ENCODE data around the gene PIK3R6.
"Not testable (repeated sequence)": the region's sequence is repeated elsewhere in the genome, so short reads cannot be mapped to it uniquely, and the experiment has no call there.

Gene PIK3R6

DNA sequence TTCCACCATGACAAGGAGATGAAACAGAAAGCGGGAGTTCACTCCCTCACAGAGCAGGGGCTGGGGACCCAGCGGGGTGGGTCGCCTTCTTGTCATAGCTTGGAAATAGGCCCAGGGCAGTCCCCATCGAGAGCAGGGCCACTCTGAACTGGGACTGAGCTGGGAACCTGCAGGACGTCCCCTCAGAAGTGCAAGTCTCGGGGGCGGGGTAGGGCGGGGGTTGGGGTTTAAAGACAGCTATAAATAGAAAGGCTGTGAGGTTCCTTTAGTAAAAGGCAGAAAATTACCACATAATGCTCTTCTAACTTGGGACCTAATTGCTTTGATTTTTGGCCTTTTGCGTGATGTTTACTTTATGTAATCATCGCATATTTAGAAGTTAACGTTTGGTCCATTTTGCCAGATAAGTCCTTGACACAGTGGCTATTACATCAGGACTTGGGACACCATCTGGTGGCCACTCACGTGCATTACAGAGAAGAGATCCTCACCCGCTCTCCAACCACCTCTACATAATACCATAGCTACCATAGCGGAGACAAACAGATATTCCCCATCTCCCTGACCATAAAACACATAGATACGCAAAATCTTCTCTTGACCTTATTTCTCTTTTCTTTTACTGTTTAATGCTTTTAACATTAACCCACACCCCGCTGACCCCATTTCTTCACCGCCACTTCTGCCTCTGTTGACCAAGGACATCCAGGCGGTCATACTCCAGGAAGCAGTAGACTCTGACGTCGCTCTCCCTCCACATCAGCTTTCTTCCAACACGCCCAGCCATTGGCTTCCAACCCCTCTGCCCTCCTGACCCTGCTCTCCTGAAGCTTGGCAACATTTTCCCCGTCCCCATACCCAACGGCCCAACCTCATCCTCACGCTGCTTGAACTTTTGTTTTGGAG is 27.5 kb upstream of the PIK3R6 start:
- DNase-seq (ENCODE audit: low read depth in 2 of 2): no peak

DNA sequence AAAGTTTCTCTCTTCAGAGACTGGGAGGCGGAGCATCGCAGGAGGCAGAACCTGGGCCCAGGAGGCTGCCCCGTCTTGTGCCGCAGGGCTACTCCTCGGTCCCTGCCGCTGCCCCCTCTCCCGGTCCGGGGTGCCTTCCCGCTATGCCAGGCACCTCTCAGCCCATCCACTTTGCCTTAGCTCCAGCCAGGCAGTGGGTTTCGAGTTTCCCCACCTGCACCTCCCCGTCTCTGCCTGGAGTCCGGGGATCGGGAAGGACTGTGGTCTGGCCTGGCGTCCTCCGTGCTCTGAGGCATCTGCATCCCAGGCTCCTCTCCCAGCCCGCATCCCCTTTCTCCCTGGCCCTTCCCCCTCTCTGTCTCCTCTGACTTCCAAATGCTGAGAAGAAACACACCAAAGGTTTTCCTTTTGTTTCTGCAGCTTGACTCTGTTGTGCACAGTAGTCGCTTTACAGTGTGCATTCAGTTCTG is 26.8 kb upstream of the PIK3R6 start:
- DNase-seq (ENCODE audit: low read depth in 2 of 2): no peak

DNA sequence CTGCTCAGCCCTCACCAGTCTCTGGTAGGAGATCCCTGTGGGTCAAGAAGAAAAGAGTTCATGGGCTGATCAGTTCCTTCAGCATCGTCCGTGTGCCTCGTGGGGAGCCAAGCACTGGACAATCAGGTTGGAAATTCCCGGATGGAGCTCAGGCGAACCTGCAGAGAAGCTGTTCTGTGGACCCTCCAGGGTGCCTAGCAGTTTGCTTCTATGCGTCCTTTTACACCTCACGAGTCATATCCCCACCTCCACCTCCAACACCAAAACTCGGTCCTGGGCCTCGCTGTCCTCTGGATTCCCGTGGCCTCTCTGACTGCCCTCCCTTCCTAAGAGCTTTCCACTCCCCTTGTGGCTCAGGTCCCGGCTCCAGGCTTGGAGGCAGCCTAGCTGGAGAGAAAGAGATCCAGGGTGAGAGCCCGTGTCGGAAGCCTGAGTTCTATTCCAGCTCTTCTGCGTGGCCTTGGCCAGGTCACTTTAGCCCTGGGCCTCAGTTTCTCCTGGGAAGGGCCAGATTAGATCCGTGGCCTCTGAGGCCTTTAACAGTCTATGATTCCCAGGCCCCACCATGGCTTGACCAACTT is 26.2 kb upstream of the PIK3R6 start:
- no peak for DNase-seq (ENCODE audit: low read depth in 2 of 2)

DNA sequence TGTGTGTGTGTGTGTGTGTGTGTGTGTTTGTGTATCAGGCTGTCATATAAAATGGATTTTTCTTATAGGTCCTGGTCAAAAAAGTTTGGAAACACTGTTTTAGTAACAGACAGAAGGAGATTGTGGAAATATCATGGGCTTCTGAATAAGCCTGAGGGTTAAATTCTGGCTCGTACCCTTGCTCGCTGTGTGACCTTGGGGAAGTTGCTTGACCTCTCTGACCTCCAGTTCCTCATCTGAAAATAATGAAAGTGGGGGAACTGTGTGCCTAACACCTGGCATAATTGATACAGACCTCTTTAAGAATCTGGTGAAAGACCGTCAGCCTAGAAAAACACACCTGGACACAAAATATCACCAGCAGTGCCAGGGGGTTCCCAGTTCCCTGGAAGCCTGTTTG is 25.6 kb upstream of the PIK3R6 start:
- DNase-seq (ENCODE audit: low read depth in 2 of 2): no peak

DNA sequence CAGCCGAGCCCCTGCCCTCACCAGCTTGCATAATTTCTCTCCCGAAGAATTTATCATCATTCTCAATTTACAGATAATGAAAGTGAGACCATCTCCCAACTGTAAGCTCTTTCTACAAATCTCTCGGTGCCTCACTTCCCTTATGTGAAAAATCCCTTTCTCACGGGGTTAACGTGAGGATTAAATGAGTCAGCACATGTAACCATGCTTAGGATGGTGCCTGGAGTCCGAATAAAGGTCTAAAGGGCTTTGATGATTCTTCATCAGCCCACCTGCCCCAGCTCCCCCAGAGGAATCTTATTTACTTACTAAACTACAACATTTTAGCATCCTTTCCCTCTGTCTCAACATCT is 24.8 kb upstream of the PIK3R6 start:
- no peak for DNase-seq (ENCODE audit: low read depth in 2 of 2)

DNA sequence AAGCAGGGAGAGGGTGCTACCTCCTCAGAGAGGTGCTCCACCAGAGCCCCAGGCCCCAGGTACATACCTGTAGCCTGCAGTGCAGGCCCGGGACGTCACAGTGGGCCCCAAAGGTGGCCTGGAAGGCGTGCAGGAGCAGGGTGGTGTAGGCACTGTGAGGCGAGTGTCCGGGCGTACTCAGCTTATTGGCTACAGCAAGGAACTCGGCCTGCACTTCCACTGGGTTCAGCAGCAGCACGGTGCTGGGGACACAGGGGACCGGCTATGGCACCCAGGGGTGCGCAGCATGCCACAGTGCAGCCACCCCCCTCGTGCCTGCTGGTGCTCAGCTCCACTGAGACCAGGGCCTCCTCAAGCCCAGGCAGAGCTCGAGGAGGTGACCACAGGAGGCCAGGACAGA is 23.2 kb upstream of the PIK3R6 start:
- DNase-seq (ENCODE audit: low read depth in 2 of 2): no peak

DNA sequence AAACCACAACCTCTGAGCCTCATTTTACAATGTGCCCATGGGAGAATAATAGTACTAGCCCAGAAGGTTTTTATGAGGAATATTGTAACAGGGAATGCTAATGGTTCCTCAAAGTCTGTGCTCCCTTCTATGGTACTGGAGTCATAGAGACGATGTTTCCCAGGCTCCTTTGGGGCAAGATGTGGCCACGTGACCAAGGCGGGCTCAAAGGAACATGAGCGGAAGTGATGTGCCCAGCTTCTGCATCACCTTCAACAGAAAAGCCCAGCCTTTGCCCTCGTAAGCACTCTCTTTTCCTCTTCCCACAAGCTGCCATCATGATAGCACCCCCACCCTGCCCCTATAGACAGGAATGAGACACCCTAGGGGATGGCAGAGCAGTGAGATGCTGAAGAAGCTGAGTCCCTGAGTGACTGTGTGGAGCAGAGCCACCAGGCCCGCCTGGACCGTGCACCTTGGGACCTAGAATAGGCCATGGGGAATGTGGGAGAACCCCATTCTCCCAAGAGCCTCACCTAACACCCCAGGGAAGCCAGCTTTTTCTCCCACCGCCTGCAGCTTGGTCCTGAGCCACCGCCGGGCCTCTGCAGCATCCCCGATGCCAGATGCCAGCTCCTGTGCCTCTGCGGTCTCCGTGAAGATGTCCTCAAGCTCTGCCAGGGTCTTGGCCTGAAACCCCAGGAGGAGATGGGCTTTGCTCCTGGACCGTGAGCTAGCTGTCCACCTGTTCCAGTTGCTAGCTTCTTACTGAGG is 22.2 kb upstream of the PIK3R6 start:
- DNase-seq (ENCODE audit: low read depth in 2 of 2): no peak

DNA sequence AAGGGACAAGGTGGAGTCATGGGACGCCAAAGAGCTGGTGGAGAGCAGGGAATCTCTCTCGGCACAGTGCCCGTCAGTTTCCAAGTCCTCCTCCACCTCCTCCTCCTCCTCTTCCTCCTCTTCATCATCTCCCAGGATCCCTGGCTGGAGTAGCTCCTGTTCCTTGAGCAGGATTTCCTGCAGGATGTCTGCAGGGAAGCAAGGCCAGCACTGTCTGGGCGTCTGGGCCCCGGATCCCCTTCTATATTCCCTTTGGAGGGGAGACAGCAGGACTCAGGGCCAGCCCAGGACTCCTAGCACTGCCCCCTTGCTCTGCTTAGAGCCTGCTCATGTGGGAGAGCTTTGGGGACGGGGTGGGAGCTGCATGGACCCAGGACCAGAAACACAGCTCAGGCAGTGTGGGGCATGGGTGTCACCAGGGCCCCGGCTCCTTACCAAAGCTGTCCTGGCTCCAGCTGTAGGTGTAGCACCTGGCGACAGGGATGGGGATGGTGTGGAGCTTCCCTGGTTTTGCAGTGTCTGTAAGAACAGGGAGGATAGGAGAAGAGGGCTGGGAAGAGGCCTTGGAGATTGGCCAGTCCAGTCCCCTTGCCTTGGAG is 21.3 kb upstream of the PIK3R6 start:
- no peak for DNase-seq (ENCODE audit: low read depth in 2 of 2)

DNA sequence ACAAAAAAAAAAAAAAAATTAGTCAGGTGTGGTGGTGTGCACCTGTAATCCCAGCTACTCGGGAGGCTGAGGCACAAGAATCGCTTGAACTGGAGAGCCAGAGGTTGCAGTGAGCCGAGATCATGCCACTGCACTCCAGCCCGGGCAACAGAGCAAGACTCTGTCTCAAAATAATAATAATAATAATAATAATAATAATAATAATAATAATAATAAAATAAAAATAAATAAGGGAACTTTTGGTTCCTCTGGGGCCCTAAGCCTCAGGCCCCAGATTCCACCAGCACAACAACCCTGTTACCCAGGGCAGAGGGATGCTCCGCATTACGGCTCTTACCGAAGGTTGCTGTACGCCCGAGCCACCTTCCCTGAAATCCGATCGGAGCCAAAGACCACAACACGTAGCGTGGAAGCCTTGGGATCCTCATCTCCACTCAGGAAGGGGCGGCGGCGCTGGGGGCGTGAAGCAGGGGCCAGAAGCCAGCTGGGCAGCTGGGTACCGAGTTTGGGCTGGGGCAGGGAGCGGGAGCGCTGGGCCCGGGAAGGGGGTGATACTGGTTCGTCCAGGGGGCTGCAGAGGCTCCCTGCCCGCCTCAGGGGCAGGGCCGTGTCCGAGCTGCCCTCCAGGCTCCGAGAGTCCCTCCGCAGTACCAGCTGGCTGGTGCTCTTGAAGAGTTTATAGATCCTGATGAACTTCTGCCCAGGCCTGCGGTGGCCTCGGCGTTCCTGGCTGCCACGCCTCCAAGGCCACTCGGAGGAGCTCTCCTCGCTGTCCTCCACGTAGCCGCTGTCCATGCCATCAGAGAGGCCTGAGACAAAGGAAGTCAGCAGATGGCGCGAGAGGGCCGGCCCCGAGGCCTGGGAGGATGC is 20.6 kb upstream of the PIK3R6 start:
- no peak for DNase-seq (ENCODE audit: low read depth in 2 of 2)

DNA sequence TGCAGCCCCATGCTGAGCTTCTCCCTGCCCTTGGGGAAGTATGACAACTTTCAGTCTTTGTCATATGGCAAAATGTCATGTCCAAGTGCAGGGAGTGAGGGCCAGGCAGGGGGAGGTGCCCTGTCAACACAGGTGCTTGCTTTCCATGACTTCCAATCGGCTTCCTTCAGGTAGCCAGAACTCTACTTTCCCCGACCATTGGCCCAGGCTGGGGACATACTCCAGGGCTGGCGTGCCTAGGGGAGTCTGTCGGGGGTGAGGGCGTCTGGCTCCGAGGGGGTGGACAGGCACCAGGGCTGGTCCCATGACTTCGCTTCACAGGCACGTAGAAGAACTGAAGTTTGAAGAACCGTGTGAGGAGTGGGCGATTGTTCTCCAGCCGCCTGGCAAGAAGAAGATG is 19.8 kb upstream of the PIK3R6 start:
- DNase-seq (ENCODE audit: low read depth in 2 of 2): no peak

DNA sequence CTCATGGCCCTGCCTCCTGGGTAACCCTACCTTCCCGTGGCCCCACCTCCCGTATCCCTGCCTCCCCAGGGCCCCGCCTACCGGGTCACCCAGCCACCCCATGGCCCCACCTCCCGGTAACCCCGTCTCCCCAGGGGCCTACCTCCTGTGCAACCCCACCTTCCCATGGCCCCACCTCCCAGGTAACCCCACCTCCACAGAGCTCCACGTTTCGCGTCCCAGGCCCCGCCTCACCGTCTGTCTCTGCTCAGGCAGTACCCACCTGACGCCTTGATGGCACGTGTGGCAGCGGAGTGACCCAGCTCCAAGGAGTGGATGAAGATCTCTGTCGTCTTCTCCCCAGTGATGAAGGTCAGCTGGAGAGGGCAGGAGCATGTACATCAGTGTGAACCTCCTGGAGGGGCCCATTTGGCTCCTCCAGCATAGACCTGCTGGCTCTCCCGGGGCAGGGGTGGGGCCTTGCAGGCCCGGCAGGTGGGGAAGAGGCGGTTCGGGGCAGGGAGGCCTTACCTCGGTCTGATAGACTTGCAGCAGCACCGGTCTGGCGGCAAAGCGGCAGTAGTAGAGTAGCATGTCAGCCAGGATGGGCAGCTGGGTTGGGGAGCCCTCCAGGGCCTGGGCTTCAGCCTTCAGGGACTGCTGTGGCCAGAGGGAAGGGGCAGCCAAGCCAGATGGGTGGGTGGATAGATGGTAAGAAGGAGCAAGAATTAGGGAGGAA is 18.7 kb upstream of the PIK3R6 start:
- no peak for DNase-seq (ENCODE audit: low read depth in 2 of 2)

DNA sequence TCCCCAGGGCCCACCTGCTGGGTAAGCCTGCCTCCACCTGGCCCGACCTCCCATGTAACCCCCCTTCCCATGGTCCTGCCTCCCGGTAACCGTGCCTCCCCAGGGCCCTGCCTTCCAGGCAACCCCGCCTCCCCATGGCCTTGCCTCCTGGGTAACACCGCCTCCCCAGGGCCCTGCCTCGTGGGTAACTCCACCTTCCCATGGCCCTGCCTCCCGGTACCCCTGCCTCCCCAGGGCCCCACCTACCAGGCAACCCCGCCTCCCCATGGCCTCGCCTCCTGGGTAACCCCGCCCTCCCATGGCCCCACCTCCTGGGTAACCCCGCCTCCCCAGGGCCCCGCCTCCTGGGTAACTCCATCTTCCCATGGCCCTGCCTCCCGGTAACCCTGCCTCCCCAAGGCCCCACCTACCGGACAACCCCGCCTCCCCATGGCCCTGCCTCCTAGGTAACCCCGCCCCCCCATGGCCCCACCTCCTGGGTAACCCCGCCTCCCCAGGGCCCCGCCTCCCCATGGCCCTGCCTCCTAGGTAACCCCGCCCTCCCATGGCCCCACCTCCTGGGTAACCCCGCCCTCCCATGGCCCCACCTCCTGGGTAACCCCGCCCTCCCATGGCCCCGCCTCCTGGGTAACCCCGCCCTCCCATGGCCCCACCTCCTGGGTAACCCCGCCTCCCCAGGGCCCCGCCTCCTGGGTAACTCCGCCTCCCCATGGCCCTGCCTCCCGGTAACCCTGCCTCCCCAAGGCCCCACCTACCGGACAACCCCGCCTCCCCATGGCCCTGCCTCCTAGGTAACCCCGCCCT is 17.9 kb upstream of the PIK3R6 start:
- DNase-seq (ENCODE audit: low read depth in 2 of 2): not testable (repeated sequence)

DNA sequence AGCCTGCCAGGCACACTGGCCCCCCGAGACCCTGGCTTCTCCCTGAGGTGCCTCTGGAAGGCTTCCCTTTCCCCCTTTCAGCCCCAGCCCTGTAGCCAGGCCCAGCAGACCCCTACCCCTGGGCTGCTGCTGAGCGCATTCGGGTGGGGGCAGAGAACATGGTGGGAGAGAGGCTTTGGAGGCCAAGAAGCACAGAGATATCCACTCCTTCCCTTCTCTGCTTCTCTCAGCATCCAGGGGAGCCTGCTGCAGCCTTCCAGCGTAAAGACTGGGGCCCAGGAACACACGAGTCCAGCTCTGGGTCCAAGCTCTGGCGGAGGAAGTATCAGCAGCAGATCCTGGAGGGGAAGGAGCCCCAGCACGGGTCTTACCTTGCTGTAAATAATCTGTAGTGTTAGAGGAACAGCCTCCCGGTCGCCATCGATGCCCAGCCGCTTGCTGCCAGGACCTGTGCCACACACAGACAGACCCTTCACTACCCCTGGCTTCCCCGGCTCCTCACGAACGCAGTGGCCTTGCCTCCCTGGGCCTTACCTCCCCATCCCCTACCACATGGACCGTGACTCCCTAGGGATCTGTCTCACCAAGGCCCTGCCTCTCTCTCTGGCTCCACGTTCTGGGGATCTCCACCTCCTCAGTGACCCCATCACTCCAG is 17.0 kb upstream of the PIK3R6 start:
- no peak for DNase-seq (ENCODE audit: low read depth in 2 of 2)

DNA sequence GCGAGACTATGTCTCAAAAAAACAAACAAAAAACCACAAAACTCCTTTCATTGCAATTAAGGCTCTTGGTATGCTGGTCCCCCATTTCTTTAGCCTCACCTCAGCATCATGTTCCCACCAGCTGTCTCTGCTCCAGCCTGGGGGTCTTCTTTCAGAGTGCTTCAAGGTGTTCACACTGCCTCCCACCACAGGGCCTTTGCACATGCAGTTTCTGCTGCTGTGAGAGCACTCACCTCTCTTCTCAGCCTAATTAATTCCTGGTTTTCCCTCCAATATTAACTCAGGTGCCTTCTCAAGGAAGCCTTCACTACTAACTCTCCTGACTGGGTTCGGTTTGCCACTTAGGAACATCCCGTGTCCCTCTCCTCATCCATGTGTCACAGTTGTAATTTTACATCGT is 15.9 kb upstream of the PIK3R6 start:
- DNase-seq (ENCODE audit: low read depth in 2 of 2): no peak

DNA sequence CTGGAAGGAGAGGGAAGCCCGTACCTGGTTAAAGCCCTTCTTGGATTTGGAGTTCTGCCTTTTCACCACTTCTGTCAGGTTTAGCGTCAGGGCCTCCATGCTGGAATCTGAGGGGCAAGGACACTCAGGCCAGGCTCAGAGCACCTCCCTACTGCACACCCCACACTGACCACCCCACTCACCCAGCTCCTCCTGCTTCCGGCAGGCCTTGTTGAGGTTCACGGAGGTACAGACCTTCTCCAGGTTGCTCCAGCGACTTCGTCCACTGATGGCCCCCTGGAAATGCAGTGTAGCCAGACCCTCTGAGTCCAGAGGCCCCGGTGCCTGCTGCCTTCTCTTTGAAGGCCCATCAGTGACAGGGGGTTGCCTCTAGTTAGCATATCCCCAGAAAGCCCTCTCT is 14.1 kb upstream of the PIK3R6 start:
- no peak for DNase-seq (ENCODE audit: low read depth in 2 of 2)

DNA sequence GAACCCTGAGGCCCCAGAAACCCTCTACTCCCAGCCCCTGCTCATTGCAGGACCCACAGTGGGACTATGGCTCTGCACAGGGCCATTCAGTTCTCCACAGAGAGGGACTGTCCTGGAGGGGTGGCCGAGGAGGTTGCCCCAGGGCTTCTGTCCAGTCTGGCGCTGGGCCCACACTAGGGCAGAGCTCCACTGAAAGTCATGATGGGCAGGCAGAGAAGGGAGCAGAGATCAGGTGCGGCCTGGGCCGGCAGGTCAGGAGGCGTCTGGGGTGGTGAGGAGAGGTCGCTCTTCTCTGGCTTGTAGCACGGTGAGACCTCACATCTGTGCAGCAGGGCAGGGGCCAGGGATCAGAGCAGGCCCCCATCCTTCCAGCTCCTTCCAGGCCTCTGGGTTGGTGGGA is 13.0 kb upstream of the PIK3R6 start:
- no peak for DNase-seq (ENCODE audit: low read depth in 2 of 2)

DNA sequence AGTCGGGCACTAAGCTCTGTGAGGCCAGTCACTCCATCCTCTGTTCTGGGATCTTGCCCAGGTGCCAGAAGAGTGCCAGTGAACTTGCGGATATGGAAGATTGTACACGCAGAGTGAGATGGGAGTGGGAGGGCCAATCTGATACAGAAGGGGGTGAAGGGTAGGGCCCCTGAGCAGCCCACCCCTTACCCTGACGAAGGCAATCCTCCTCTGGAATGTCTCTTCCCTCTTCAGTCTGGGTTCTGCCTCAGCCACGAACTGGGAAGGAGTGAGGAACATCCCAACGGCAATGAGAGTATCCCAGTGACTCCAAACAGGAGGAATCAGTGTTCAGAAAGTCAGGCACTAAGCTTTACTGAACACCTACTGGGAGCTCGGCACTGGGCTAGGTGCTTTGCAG is 11.9 kb upstream of the PIK3R6 start:
- no peak for DNase-seq (ENCODE audit: low read depth in 2 of 2)

DNA sequence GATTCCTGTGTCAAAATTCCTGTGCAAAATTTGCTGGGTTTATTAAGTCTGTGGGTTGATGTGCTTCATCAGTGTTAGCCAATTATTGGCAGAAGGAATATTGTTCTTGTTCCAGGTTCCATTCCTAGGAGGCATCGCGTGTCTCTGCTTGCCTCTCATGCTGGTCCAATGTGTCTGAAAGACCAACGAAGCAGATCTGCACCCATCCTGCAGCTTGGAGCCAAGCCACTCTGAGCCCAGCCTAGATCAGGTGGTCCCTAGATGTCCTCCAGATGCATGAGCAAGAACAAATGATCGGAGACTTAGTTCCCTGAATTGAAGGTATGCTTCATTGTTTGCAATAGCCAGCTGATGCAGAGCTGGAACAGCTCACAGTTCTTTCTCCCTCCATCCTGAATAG is 10.5 kb upstream of the PIK3R6 start:
- no peak for DNase-seq (ENCODE audit: low read depth in 2 of 2)

DNA sequence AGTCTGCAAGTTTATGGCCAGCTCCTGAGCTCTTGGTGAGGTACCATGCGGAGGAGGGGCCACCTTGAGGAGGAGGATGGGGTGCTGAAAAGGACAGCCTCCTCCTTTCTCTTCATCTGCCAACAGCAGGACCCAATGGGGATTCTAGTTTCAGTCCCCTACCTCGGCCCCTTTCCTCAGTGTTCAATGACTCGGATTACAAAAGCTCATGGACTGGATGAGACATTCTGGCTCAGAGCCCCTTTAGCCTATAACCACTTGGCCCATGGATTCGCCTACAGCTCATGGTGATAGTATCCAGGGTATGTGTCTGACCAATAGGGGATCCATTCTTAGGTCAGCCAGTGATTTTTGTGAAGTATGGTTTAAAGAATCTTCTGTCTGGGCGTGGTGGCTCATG is 8.5 kb upstream of the PIK3R6 start:
- no peak for DNase-seq (ENCODE audit: low read depth in 2 of 2)
